Measurements from ENCODE around the gene FGF4. TPM values are rescaled to one million over a fixed set of nuclear protein-coding genes. Genes with fewer than 3 reads are reported as not detected.

The FGF4 gene
- polyA plus RNA-seq, 1 experiment, result not detected

- Histone ChIP-seq H3K27me3 (ENCODE audit: control insufficient read depth, insufficient read depth, low read length) (peaks cover 41% of the 10 kb centered on the region), H3K27ac (ENCODE audit: low read depth, low read length) (no peak overlapping the region), H3K9me3 (ENCODE audit: control insufficient read depth, insufficient read depth, low read length) (no peaks in the 10 kb centered on the region; the same call in 1 of the 2 replicates), H3K4me3 (ENCODE audit: low read depth, low read length) (no peak overlapping the region)
- CTCF ChIA-PET, result no interaction called here
- no peak for DNase-seq (ENCODE audit: low read depth, low spot score)
- TF ChIP-seq CTCF (IDR thresholded peaks at IDR 0.05; ENCODE audit: low read depth, low read length), result no peak
- POLR2A ChIA-PET, result no interaction called here
Measured at GRCh38 chr11:69727266-69727665, 47.9 kb downstream of the FGF4 start.

GRCh38 chr11:69726481-69726880 lies 48.7 kb downstream of the FGF4 start:
- CTCF ChIA-PET, result no interaction called here

GRCh38 chr11:69726019-69726418 lies 49.1 kb downstream of the FGF4 start:
- no peaks in the 10 kb centered on the region; the same call in 1 of the 2 replicates for H3K9me3 ChIP-seq (ENCODE audit: control insufficient read depth, insufficient read depth, low read length)
- CTCF ChIA-PET, result no interaction called here
- H3K4me3 ChIP-seq (ENCODE audit: low read depth, low read length), result no peak overlapping the region
- TF ChIP-seq CTCF (IDR thresholded peaks at IDR 0.05; ENCODE audit: low read depth, low read length), result no peak
- POLR2A ChIA-PET, result no interaction called here
- H3K27ac ChIP-seq (ENCODE audit: low read depth, low read length), result no peak overlapping the region
- H3K27me3 ChIP-seq (ENCODE audit: control insufficient read depth, insufficient read depth, low read length), result peaks cover 43% of the 10 kb centered on the region
- no peak for DNase-seq (ENCODE audit: low read depth, low spot score)

More at GRCh38 chr11:69726481-69726880, 48.7 kb downstream of the FGF4 start:
- DNase-seq (ENCODE audit: low read depth, low spot score), result no peak
- no peak for TF ChIP-seq CTCF (IDR thresholded peaks at IDR 0.05; ENCODE audit: low read depth, low read length)
- Histone ChIP-seq H3K9me3 (ENCODE audit: control insufficient read depth, insufficient read depth, low read length) (no peaks in the 10 kb centered on the region; the same call in 1 of the 2 replicates), H3K27me3 (ENCODE audit: control insufficient read depth, insufficient read depth, low read length) (peaks cover 42% of the 10 kb centered on the region), H3K4me3 (ENCODE audit: low read depth, low read length) (no peak overlapping the region), H3K27ac (ENCODE audit: low read depth, low read length) (no peak overlapping the region)
- POLR2A ChIA-PET, result no interaction called here

- ChIA-PET POLR2A (no interaction called here), CTCF (no interaction called here)
Measured at GRCh38 chr11:69721745-69722144, 53.4 kb downstream of the FGF4 start.

GRCh38 chr11:69721106-69721505 lies 54.0 kb downstream of the FGF4 start:
- Histone ChIP-seq H3K27ac (ENCODE audit: low read depth, low read length) (no peak overlapping the region), H3K27me3 (ENCODE audit: control insufficient read depth, insufficient read depth, low read length) (peaks cover 63% of the 10 kb centered on the region), H3K9me3 (ENCODE audit: control insufficient read depth, insufficient read depth, low read length) (no peaks in the 10 kb centered on the region), H3K4me3 (ENCODE audit: low read depth, low read length) (no peak overlapping the region)
- ChIA-PET POLR2A (no interaction called here), CTCF (interaction anchor here (0.6 to 0.7 kb wide), 2 partner anchors 181 to 327 kb away, joined by 3 to 6 read pairs; no protein-coding TSS in a partner anchor)
- no peak for TF ChIP-seq CTCF (IDR thresholded peaks at IDR 0.05; ENCODE audit: low read depth, low read length)
- no peak for DNase-seq (ENCODE audit: low read depth, low spot score)

More at GRCh38 chr11:69721745-69722144, 53.4 kb downstream of the FGF4 start:
- DNase-seq (ENCODE audit: low read depth, low spot score), result no peak
- no peaks in the 10 kb centered on the region for H3K9me3 ChIP-seq (ENCODE audit: control insufficient read depth, insufficient read depth, low read length)
- peak; percentile 40 for TF ChIP-seq CTCF (IDR thresholded peaks at IDR 0.05; ENCODE audit: low read depth, low read length)
- H3K4me3 ChIP-seq (ENCODE audit: low read depth, low read length), result no peak overlapping the region
- H3K27me3 ChIP-seq (ENCODE audit: control insufficient read depth, insufficient read depth, low read length), result peaks cover 62% of the 10 kb centered on the region
- no peak overlapping the region for H3K27ac ChIP-seq (ENCODE audit: low read depth, low read length)

Other genes with a start within 250 kb of the FGF4 start
- gene CCND1, start 134.2 kb downstream of the FGF4 start, polyA plus RNA-seq (2011; rRNA removed), result 249 and 276 TPM in 2 replicates
- gene LTO1, start 100.0 kb downstream of the FGF4 start, polyA plus RNA-seq (2011; rRNA removed), result 15.7 and 18.3 TPM in 2 replicates
- not detected in 2 replicates for gene FGF19, start 71.3 kb downstream of the FGF4 start, polyA plus RNA-seq (2011; rRNA removed)
- gene FGF3, start 44.1 kb upstream of the FGF4 start, polyA plus RNA-seq (2011; rRNA removed), result not detected in 2 replicates